MM.1S (cell line): ENCODE measurements around the gene MMRN2.

Experiments
- DNase-seq: peaks from one replicate; pipeline ENCODE4 v3.0.0-alpha.2; 2015
- H2AFZ ChIP-seq: fragments of 300-600 bp; sonication (generic); 2 replicates; pipeline ENCODE4 v1.6.0; 2016; ENCODE audit warnings: antibody characterized with exemption, low read length
- H3F3A ChIP-seq: fragments of 300-600 bp; sonication (generic); 2 replicates; pipeline ENCODE4 v1.6.1; 2016; ENCODE audit warnings: mild to moderate bottlenecking, antibody characterized with exemption, low read length, moderate library complexity, mixed read lengths; ENCODE audit not compliant: insufficient read depth
- H3K27ac ChIP-seq: fragments of 300-600 bp; sonication (generic); 2 replicates; pipeline ENCODE4 v1.5.1; 2016; ENCODE audit warnings: mild to moderate bottlenecking, low read length
- H3K27me3 ChIP-seq: fragments of 300-600 bp; sonication (generic); replicated peaks from 2 replicates; pipeline ENCODE4 v1.6.0; 2016; ENCODE audit warnings: low read length; ENCODE audit not compliant: insufficient read depth
- H3K36me3 ChIP-seq: fragments of 300-600 bp; sonication (generic); replicated peaks from 2 replicates; pipeline ENCODE4 v1.6.1; 2016; ENCODE audit warnings: mild to moderate bottlenecking, low read length, mixed read lengths; ENCODE audit not compliant: insufficient read depth
- H3K4me1 ChIP-seq: fragments of 300-600 bp; sonication (generic); 2 replicates; pipeline ENCODE4 v1.6.1; 2016; ENCODE audit warnings: low read length, mixed read lengths
- H3K4me2 ChIP-seq: fragments of 300-600 bp; sonication (generic); 2 replicates; pipeline ENCODE4 v1.6.0; 2016; ENCODE audit warnings: low read depth, low read length
- H3K4me3 ChIP-seq: fragments of 300-600 bp; sonication (generic); 2 replicates; pipeline ENCODE4 v1.5.1; 2016; ENCODE audit warnings: low read length, mixed read lengths
- H3K79me2 ChIP-seq: fragments of 300-600 bp; sonication (generic); 2 replicates; pipeline ENCODE4 v1.6.1; 2016; ENCODE audit warnings: mixed run types, low read length, mixed read lengths
- H3K9ac ChIP-seq: fragments of 300-600 bp; sonication (generic); 2 replicates; pipeline ENCODE4 v1.6.1; 2016; ENCODE audit warnings: low read length, mixed read lengths
- H3K9me2 ChIP-seq: fragments of 300-600 bp; sonication (generic); replicated peaks from 2 replicates; pipeline ENCODE4 v1.6.1; 2016; ENCODE audit warnings: mild to moderate bottlenecking, low read length, mixed read lengths; ENCODE audit not compliant: insufficient read depth
- H3K9me3 ChIP-seq: fragments of 300-600 bp; sonication (generic); replicated peaks from 2 replicates; pipeline ENCODE4 v1.6.1; 2016; ENCODE audit warnings: mild to moderate bottlenecking, low read length, mixed read lengths; ENCODE audit not compliant: insufficient read depth
- H4K20me1 ChIP-seq: fragments of 300-600 bp; sonication (generic); 2 replicates; pipeline ENCODE4 v1.6.1; 2016; ENCODE audit warnings: mild to moderate bottlenecking, low read length, moderate library complexity, mixed read lengths; ENCODE audit not compliant: insufficient read depth
- EZH2 ChIP-seq: fragments of 300-600 bp; sonication (generic); optimal IDR thresholded peaks from 2 replicates; pipeline ENCODE3; 2017; ENCODE audit warnings: low read depth, mild to moderate bottlenecking, antibody characterized with exemption, low read length, mixed read lengths
- EZH2phosphoT487 ChIP-seq: fragments of 300-600 bp; sonication (generic); IDR thresholded peaks from 2 replicates; pipeline ENCODE4 v1.6.1; 2018; ENCODE audit warnings: antibody characterized with exemption, low read length
- TF ChIP-seq, protein P1 (sequence below): fragments of 300-600 bp; sonication (generic); IDR thresholded peaks from 2 replicates; pipeline ENCODE4 v1.5.1; 2016; ENCODE audit warnings: antibody characterized with exemption, low read length, mixed read lengths

The MMRN2 gene

DNA sequence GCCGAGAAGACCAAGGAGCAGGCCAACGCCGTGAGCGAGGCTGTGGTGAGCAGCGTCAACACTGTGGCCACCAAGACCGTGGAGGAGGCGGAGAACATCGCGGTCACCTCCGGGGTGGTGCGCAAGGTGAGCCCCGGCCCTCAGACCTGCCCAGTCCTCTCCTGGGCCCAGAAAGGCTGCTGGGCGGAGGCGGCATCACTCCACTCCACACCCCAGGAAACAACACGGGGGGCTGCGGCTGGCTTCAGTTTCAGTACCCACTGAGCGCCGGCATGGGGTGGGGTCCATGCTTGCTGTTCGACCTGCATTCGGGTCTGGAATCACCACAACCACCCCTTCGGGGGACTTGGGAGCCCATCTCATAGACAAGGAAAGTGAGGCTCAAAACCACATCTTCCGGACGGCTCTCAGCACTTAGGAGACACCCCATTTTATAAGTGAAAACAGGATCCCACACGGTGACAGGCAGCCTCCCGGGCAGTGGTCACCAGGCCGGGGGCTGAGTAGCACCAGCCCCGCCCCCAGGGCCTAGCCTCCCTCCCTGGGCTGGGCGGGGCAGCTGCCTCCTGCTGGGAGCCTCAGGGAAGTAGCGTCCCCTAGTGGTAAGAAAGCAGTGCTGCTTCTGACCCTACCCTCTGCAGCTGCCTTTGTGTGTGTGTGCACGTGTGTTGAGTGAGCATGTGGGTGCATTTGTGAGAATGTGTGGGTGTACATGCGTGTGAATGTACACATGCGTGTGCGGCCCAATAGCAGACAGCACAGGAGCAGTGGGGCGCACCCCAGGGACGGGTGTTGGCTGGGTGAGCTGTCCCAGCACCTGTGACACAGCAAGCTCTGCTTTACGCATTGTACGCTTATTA is 2.8 kb upstream of the MMRN2 start:
- H3K27me3 ChIP-seq: no peaks in the 10 kb centered on the region
- H3K36me3 ChIP-seq: no peaks in the 10 kb centered on the region
- no peaks in the 10 kb centered on the region for H3K79me2 ChIP-seq
- H3F3A ChIP-seq: no peaks in the 10 kb centered on the region
- H3K27ac ChIP-seq: no peak overlapping the region
- no peak for TF ChIP-seq EZH2
- TF ChIP-seq, protein P1, sequence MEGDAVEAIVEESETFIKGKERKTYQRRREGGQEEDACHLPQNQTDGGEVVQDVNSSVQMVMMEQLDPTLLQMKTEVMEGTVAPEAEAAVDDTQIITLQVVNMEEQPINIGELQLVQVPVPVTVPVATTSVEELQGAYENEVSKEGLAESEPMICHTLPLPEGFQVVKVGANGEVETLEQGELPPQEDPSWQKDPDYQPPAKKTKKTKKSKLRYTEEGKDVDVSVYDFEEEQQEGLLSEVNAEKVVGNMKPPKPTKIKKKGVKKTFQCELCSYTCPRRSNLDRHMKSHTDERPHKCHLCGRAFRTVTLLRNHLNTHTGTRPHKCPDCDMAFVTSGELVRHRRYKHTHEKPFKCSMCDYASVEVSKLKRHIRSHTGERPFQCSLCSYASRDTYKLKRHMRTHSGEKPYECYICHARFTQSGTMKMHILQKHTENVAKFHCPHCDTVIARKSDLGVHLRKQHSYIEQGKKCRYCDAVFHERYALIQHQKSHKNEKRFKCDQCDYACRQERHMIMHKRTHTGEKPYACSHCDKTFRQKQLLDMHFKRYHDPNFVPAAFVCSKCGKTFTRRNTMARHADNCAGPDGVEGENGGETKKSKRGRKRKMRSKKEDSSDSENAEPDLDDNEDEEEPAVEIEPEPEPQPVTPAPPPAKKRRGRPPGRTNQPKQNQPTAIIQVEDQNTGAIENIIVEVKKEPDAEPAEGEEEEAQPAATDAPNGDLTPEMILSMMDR: peak; percentile 97
- H3K9ac ChIP-seq: no peak overlapping the region
- 0 out of 2 replicates have a peak, but pooled peaks cover 3% of the 10 kb centered on the region for H3K4me1 ChIP-seq
- peak overlapping the region; percentile 59 for H3K4me2 ChIP-seq
- no peaks in the 10 kb centered on the region for H3K9me2 ChIP-seq
- H3K4me3 ChIP-seq: no peak overlapping the region
- no peaks in the 10 kb centered on the region for H4K20me1 ChIP-seq
- peak overlapping the region; percentile 69 for H2AFZ ChIP-seq
- DNase-seq: peak; percentile 74
- H3K9me3 ChIP-seq: no peaks in the 10 kb centered on the region

DNA sequence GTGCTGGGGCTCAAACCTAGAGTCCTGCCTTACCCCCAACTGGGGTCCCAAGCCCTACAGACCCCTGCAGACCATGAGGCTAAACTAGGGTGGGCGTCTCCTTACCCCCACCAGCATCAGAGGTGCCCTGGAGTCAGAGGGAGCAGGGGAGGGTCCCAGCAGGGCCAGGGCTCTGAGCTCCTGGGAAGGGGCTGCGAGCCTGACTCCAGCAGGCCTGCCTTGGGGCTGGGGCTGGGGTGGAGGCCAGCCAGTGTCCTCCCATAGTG is 2.3 kb upstream of the MMRN2 start:
- H3K9ac ChIP-seq: no peak overlapping the region
- H3K27ac ChIP-seq: no peak overlapping the region

DNA sequence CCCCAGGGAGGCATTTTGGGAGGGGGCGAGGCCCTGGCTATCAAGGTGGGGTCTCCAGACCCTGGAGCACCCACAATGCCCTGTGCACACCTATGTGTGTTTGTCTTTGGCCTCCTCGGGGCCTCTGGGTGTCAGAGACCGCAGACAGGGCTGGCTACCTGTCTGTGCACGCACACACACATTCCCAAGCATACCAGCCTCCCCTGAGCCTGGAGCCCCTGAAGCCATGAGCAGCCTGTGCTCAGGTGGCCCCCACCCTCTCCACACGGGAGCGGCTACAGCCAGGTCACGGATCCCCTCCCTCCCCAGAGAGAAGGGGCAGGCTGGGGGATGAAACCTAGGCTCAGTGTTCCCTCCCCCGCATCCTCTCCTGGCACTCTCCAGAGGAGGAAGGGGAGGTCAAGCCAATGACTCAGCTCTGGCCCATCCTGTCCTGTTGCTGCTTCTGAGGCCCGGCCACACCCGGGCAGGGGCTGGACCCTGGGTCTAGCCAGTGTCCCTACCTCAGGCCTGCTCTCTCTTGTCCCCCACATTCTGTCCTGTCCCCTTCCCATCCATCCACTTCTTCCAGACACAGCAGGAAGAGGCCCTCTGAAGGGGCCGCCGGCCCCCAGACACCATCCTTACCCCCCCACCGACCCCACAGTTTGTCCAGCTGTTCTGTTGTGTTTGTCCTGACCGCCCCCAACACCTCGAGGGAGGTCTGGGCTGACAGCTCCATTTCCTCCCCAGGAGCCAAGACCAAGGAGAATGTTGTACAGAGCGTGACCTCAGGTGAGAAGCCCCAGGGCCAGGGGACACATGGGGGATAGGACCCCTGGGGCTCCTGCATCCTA is 1.7 kb upstream of the MMRN2 start:
- no peak overlapping the region for H3K4me2 ChIP-seq
- no peaks in the 10 kb centered on the region for H4K20me1 ChIP-seq
- no peaks in the 10 kb centered on the region for H3F3A ChIP-seq
- 0 out of 2 replicates have a peak, but pooled peaks cover 3% of the 10 kb centered on the region for H3K4me1 ChIP-seq
- H3K79me2 ChIP-seq: no peaks in the 10 kb centered on the region
- TF ChIP-seq EZH2 (no peak), EZH2phosphoT487 (no peak)
- TF ChIP-seq, protein P1: no peak
- no peaks in the 10 kb centered on the region for H3K9me3 ChIP-seq
- H3K9ac ChIP-seq: no peak overlapping the region
- no peak overlapping the region for H2AFZ ChIP-seq
- DNase-seq: no peak
- no peaks in the 10 kb centered on the region for H3K36me3 ChIP-seq
- H3K4me3 ChIP-seq: no peak overlapping the region
- no peaks in the 10 kb centered on the region for H3K9me2 ChIP-seq
- H3K27ac ChIP-seq: no peak overlapping the region
- no peaks in the 10 kb centered on the region for H3K27me3 ChIP-seq

More for the DNA sequence above, 2.3 kb upstream of the MMRN2 start:
- Histone ChIP-seq H3K9me3 (no peaks in the 10 kb centered on the region), H3K4me3 (no peak overlapping the region), H3K4me1 (0 out of 2 replicates have a peak, but pooled peaks cover 3% of the 10 kb centered on the region), H3F3A (no peaks in the 10 kb centered on the region), H3K27me3 (no peaks in the 10 kb centered on the region), H3K9me2 (no peaks in the 10 kb centered on the region), H3K36me3 (no peaks in the 10 kb centered on the region), H3K4me2 (no peak overlapping the region), H4K20me1 (no peaks in the 10 kb centered on the region), H3K79me2 (no peaks in the 10 kb centered on the region), H2AFZ (no peak overlapping the region)
- no peak for DNase-seq
- no peak for TF ChIP-seq EZH2phosphoT487
- TF ChIP-seq, protein P1: no peak
- no peak for TF ChIP-seq EZH2
